Breast epithelium (tissue), 3 donors: ENCODE results near the gene NXN.

ENCODE experiments used
- POLR2A ChIP-seq: fragments of 450-650 bp; IDR thresholded peaks from one replicate; pipeline ENCODE4 v1.6.1; 2016; ENCODE audit warnings: antibody characterized with exemption, mild to moderate bottlenecking, moderate library complexity
- POLR2AphosphoS5 ChIP-seq, 3 donors: sonication (generic); formaldehyde crosslinking; IDR thresholded peaks; one replicate each; pipeline ENCODE4 v1.6.1; 2017; ENCODE audit warnings: antibody characterized with exemption in 3 of 3
- TF ChIP-seq, protein P1 (sequence below), 3 donors: fragments of 450-650 bp; IDR thresholded peaks; one replicate each; pipeline ENCODE4 v1.5.1; 2016 to 2017; ENCODE audit warnings: antibody characterized with exemption in 3 of 3, mild to moderate bottlenecking in 3 of 3, moderate library complexity in 3 of 3

DNA sequence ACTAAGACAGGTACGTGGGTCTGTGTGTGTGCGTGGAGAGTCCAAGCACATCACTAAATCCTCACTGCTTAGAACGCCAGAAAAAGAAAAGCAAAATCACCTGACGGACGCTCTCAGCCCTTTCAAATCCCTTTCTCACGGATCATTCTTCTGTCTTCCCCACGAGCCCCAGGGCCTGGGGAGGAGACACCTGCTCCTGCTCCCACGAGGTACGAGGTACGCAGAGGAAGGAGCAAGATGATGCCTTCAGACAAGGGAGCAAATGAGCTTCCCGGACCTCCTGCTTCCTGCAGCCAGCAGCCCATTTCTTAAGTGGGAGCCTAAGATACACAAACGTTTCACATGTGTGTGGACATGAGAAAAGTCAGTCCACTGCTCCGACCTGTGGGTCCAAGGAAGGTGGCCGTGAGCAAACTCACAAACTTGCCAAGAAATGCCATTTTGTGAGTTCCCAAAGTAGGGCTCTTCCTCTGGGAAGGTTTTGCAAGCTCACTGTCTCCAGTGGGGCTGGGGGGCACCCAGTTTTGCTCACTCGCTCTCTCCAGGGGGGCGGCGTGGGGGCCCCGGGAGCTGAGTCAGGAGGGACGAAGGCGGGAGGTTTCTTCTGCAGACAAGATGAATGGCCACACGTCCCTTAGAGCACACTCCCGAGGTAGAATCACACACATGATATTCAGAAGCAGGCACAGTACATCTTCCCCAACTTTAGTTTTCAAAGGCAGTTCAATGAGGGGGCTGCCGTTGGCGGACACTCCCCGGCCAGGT is 129.3 kb downstream of the NXN start:
- TF ChIP-seq, protein P1, sequence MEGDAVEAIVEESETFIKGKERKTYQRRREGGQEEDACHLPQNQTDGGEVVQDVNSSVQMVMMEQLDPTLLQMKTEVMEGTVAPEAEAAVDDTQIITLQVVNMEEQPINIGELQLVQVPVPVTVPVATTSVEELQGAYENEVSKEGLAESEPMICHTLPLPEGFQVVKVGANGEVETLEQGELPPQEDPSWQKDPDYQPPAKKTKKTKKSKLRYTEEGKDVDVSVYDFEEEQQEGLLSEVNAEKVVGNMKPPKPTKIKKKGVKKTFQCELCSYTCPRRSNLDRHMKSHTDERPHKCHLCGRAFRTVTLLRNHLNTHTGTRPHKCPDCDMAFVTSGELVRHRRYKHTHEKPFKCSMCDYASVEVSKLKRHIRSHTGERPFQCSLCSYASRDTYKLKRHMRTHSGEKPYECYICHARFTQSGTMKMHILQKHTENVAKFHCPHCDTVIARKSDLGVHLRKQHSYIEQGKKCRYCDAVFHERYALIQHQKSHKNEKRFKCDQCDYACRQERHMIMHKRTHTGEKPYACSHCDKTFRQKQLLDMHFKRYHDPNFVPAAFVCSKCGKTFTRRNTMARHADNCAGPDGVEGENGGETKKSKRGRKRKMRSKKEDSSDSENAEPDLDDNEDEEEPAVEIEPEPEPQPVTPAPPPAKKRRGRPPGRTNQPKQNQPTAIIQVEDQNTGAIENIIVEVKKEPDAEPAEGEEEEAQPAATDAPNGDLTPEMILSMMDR (IDR thresholded peaks at IDR 0.05): no peak
- no peak for TF ChIP-seq POLR2AphosphoS5 (IDR thresholded peaks at IDR 0.05)
- no peak for TF ChIP-seq POLR2A
